Parietal lobe (tissue), 1 donor: ENCODE data around the gene ZKSCAN5. TPM values are rescaled to one million over a fixed set of nuclear protein-coding genes. Genes with fewer than 3 reads are reported as not detected.

Source experiments
- total RNA-seq: library from RNA; depleted of rRNA; stranded (reverse); fragments of >200 nt; gene quantifications from one replicate; pipeline ENCODE4 v1.2.3, GENCODE V29; 2014

ZKSCAN5 gene
- 31.3 TPM for total RNA-seq

GRCh38 chr7:99504603-99505323 is at the start of gene ZKSCAN5:
ZKSCAN5 (plus strand) TSS chr7:99504662; CDS start chr7:99506045, 1,383 bp downstream.

DNA sequence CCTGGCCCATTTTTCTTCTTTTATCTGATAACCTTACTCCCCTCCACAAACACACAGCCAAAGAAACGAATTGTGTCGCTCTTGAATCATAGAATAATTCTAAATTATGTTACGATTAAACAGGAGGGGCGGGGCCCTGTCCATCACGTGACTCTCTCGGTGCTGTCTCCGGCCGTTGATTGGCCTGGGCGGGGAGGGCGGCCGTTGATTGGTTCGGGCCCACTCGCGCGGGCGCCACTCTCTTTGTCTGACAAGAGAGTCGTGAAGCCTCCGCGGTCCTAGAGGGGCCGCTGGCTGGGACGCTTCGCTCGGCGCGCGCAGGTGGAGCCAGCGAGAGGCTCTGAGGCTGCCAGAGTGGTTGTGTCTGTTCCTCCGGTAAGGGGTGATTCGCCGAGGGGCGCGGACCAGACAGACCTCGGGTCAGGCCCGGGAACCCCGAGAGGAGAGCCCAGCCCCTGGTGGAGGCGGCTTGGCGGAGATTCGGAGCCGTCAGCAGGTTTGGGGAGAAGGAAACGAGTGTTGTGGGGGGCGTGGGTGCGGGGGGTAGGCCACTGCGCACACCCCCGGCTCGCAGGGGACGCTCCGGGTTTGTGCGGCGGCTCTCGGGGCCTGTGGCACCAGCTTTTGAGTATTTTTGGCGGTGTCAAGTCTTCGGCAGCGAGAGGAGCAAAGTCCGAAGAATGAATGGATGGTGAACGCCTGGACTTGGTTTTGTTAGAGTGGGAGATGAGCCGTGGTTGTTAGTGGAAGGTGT is 31.7 kb upstream of the ZKSCAN5 start, which contains the start of gene ZNF789:
Gene ZNF789, plus strand, starts transcription at position 330 of the 754 bp plus-strand sequence. CDS start 3,567 bp downstream, outside the sequence.

DNA sequence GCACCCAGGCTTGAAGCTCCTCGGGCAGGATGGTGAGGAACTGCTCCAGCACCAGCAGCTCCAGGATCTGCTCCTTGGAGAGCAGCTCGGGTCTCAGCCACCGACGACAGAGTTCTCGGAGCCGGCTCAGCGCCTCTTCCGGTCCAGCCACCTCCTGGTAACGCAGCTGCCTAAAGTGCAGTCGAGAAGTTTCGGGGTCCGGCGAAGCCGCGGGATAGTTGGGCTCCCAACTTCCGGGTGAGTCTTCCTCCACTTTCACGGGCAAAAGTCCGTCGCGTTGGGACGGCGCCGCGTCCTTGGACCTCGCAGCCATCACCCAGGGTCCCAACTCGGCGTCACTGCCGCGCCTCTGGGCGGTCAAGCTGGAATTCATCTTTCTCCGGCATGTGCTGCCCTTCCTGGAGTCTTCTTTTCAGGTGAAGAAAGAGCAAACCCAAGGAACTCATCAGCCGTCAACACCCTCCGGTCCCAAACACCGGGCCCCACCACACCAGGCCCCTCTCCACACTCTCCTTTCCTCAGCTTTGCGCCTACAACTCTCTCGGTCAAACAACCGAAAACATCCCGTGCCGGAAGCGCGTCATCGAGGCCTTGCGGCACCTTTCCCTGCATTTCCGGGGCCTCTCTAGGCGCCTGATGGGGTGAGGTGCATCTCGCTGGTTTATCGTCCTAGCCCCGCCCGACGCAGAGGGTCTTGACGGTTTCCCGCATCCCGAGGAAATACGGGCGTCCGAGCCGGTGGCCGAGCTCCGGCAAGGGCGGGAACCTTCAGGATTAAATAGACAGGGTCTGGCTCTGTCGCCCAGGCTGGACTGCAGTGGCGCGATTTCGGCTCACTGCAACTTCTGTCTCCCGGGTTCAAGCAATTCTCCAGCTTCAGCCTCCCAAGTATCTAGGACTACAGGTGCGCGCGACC is 4.5 kb upstream of the ZKSCAN5 start, which contains the start of gene ZNF394:
Gene ZNF394, minus strand, starts transcription at position 561 of the 916 bp plus-strand sequence. Its CDS starts 188 bp downstream, at position 373.

GRCh38 chr7:99551767-99552463 is 47.5 kb downstream of the ZKSCAN5 start, which contains the start of gene FAM200A:
FAM200A (minus strand) TSS chr7:99552114; CDS start chr7:99548407, 3,707 bp downstream.

DNA sequence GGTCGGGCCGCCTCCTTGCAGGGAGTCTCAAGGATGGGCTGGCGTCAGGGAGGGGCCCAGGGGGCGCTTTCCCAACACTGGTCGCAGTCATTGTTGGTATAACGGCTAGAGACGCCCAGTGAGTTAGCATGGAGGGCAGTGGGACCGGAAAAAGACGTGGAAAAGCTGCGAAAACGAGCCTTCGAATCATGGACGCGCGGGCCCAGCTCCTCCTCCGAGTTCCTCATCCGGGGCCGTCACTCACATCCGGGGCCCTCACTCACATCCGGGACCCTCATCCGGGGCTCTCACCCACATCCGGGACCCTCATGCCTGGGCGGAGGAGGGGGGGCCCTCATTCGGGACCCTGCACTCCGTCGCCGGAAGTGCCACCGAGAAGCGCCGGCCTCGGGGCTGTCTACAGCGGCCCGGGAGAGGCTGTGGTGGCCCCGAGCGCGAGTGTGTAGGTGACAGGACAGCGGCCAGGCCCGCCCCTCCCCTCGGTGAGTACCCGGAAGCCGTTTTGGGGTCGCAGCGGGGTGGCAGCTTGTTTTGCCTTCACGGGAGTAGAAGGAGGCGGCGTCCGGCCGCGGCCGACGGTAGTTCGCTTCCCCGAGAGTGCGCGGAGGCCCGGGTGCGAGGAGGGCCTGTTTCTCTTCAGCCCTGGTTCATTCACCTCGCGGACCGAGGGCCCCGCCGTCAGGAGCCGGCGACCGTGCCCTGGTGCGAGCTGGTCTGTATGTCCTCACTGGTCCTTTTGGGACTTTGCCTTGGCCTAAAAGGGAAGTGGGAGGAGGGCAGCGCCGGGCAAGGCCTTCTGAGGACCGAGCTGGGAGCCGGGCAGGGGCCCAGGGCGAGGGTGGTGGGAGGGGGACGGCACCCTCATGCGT is 54.1 kb downstream of the ZKSCAN5 start, which contains the start of gene ZNF655:
Gene ZNF655, plus strand, starts transcription at position 337 of the 869 bp plus-strand sequence. CDS start 1,918 bp downstream, outside the sequence.

Other genes starting within 250 kb of the ZKSCAN5 start
- not detected for gene MYH16, start 231.8 kb upstream of the ZKSCAN5 start, total RNA-seq
- 81.1 TPM for gene ARPC1A, start 178.8 kb upstream of the ZKSCAN5 start, total RNA-seq
- gene ARPC1B, start 129.9 kb upstream of the ZKSCAN5 start, total RNA-seq, result 7.2 TPM
- gene PDAP1, start 96.1 kb upstream of the ZKSCAN5 start, total RNA-seq, result 23.5 TPM
- gene BUD31, start 95.7 kb upstream of the ZKSCAN5 start, total RNA-seq, result 43.2 TPM
- 7.5 TPM for gene PTCD1, start 65.9 kb upstream of the ZKSCAN5 start, total RNA-seq
- 59.2 TPM for gene CPSF4, start 65.7 kb upstream of the ZKSCAN5 start, total RNA-seq
- gene ATP5MF, start 38.5 kb upstream of the ZKSCAN5 start, total RNA-seq, result 187 TPM
- 40.7 TPM for gene ZNF789, start 31.8 kb upstream of the ZKSCAN5 start, total RNA-seq
- gene ZNF394, start 4.4 kb upstream of the ZKSCAN5 start, total RNA-seq, result 24.1 TPM
- gene FAM200A, start 47.5 kb downstream of the ZKSCAN5 start, total RNA-seq, result 17.2 TPM
- 136 TPM for gene ZNF655, start 54.0 kb downstream of the ZKSCAN5 start, total RNA-seq
- not detected for gene TMEM225B, start 93.6 kb downstream of the ZKSCAN5 start, total RNA-seq
- gene ZSCAN25, start 112.3 kb downstream of the ZKSCAN5 start, total RNA-seq, result 33.8 TPM
- 0.63 TPM for gene CYP3A5, start 175.3 kb downstream of the ZKSCAN5 start, total RNA-seq
- 0.31 TPM for gene CYP3A7, start 230.5 kb downstream of the ZKSCAN5 start, total RNA-seq